Stomach smooth muscle (tissue), 2 donors: ENCODE results near the gene ITM2B.
A peak's percentile ranks its signal among the peaks of the same experiment; 100 is the strongest.

Source experiments
- H3K27ac ChIP-seq: one replicate; pipeline ENCODE4 v1.7.0; 2013; ENCODE audit warnings: mild to moderate bottlenecking, low read length, inconsistent platforms
- H3K27me3 ChIP-seq, 2 donors: one replicate each; pipeline ENCODE4 v1.7.0; 2013; ENCODE audit warnings: low read length in 2 of 2; ENCODE audit not compliant: insufficient read depth in 2 of 2, control insufficient read depth in 1 of 2
- H3K36me3 ChIP-seq, 2 donors: one replicate each; pipeline ENCODE4 v1.7.0; 2013; ENCODE audit warnings: low read length in 2 of 2; ENCODE audit not compliant: control insufficient read depth in 2 of 2, insufficient read depth in 2 of 2
- H3K4me1 ChIP-seq: one replicate; pipeline ENCODE4 v1.7.0; 2013; ENCODE audit warnings: low read length; ENCODE audit not compliant: control insufficient read depth, insufficient read depth
- H3K4me3 ChIP-seq, 2 donors: one replicate each; pipeline ENCODE4 v1.7.0; 2013; ENCODE audit warnings: low read length in 2 of 2
- H3K9ac ChIP-seq, 2 donors: one replicate each; pipeline ENCODE4 v1.7.0; 2013; ENCODE audit warnings: low read length in 2 of 2, mild to moderate bottlenecking in 1 of 2
- H3K9me3 ChIP-seq, 2 donors: one replicate each; pipeline ENCODE4 v1.7.0; 2013; ENCODE audit warnings: low read length in 2 of 2; ENCODE audit not compliant: control insufficient read depth in 2 of 2
- donor health status: healthy.
- donor health status: Pancreatic carcinoma.

ITM2B gene

DNA sequence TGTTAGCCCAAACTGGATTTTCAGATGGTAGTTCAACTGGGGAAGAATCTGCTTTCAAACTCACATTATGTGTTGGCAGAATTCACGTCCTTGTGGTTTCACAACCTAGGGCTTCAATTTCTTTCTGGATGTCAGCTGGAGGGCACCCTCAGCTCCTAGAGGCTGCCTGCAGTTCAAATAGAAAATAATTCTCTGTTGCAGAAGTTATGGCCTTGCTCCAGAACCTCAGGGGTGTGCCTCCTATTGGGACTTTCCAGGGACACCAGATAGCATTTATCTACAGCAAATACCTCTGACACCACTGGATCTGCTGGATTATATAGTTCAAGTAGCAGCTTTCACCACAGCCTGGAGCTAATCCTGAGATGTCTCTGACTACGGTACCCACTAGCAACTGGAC lies 58.7 kb downstream of the ITM2B start:
- no peak overlapping the region for H3K27ac ChIP-seq
- H3K27me3 ChIP-seq = no peaks in the 10 kb centered on the region
- H3K36me3 ChIP-seq = no peaks in the 10 kb centered on the region
- no peaks in the 10 kb centered on the region for H3K4me1 ChIP-seq
- H3K9me3 ChIP-seq = no peaks in the 10 kb centered on the region
- no peak overlapping the region for H3K9ac ChIP-seq
- no peak overlapping the region for H3K4me3 ChIP-seq

DNA sequence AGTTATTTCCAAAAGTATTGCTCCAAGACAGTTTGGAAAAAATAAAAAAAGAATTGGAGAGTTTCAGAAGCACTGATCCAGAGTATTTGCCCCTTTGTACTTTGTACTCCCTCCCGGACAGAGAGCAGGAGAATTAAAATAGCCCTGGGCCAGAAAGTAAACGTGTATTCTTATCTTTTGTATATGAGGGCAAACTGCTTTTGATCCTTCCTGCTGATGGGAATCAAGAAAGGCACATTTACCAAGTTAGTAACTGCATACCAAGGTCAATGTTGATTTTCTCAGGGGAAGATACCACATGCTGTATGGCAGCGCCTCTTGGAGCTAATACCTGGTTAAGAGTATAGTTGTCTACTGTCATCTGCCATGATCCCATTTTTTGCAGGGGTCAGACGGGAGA lies 59.6 kb downstream of the ITM2B start:
- Histone ChIP-seq H3K27me3 (no peaks in the 10 kb centered on the region), H3K9ac (no peak overlapping the region), H3K27ac (no peak overlapping the region), H3K36me3 (no peaks in the 10 kb centered on the region), H3K9me3 (no peaks in the 10 kb centered on the region), H3K4me3 (no peak overlapping the region), H3K4me1 (no peaks in the 10 kb centered on the region)

DNA sequence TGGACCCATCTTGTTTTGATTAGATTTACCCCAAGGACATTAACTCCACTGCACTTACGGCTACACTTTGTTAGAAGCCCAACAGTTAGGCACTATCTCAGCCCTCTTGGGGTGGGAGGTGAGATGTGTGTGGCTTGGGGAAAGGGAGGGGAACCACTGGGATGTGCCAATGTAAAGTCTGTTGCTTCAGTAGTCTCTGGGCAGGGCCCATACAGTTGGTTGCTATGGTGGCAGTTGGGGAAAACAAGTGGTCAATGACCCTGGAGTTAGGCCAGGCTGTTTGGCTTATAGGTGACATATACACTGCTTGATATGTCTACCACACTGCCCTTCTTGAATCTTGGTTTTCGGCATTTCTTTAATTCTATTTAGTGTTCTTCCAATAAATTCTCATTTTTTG lies 61.6 kb downstream of the ITM2B start:
- Histone ChIP-seq H3K27ac (no peak overlapping the region), H3K4me3 (no peak overlapping the region), H3K27me3 (no peaks in the 10 kb centered on the region), H3K9ac (no peak overlapping the region), H3K36me3 (no peaks in the 10 kb centered on the region), H3K9me3 (no peaks in the 10 kb centered on the region), H3K4me1 (no peaks in the 10 kb centered on the region)

DNA sequence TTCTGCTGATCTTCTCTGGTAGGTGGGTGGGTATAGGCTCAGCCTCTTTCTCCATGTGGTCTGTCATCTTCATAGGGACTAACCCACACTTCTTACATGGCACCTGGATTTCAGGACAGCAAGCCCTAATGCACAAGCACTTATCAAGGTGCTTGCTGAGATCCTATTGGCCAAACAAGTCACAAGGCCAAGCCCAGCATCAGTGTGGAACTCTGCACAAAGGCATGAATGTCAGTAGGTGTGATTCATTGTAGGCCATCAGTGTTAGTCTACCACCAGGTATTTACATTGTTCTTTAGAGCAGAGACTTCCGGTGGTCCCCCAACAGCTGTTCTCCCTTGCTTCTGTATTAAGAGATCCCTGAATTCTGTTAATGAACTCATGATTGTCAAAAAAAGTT lies 62.3 kb downstream of the ITM2B start:
- no peak overlapping the region for H3K9ac ChIP-seq
- H3K36me3 ChIP-seq = no peaks in the 10 kb centered on the region
- no peaks in the 10 kb centered on the region for H3K9me3 ChIP-seq
- no peaks in the 10 kb centered on the region for H3K27me3 ChIP-seq
- H3K4me3 ChIP-seq = no peak overlapping the region
- no peak overlapping the region for H3K27ac ChIP-seq
- H3K4me1 ChIP-seq = no peaks in the 10 kb centered on the region

DNA sequence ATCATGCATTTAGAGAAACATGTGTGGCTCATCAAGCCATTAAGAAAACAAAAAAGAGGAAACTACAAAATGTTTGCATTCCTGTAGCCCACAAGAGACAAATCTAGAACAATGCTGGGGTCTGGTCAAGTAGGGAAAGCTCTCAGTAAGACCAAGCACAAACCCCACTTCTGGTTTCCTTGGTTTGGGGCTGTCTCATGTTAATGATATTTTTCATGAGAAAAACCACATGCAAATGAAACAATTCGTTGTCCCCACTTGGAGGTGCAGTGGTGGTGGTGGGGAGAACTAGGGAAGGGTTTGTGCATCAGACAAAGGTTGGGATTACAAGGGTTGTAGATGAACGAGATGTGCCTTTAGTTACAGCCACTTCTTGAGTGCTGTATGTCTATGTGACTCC lies 63.5 kb downstream of the ITM2B start:
- Histone ChIP-seq H3K4me1 (no peaks in the 10 kb centered on the region), H3K27ac (no peak overlapping the region), H3K9me3 (no peaks in the 10 kb centered on the region), H3K4me3 (no peak overlapping the region), H3K9ac (no peak overlapping the region), H3K27me3 (no peaks in the 10 kb centered on the region), H3K36me3 (no peaks in the 10 kb centered on the region)

DNA sequence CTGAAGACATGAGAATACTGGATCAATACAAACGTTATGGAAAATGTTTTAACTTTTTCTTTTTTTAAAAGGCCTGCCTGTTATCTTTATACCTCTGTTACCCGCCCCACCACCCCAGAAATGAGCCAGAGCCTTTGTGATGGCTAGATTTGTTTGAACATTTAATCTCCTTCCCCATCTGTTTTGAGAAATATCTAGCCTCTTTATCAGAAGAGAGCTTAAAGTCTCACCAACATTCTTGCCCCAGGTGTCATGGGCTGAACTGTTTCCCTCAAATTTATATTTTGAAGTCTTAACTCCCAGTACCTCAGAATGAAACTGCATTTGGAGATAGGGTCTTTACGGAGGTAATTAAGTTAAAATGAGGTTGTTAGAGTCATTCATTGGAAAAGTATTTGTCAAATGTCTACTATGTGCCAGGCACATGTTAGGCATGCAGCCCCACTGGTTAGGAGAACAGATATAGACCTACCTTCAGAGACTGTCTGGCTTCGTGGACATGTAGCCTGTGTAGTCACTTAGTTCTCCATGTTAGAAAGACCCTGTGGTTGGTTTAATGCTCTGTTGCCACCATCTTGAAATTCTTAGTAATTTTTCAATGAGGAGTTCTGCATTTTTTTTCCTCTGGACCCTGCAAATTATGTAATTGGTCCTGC lies 64.3 kb downstream of the ITM2B start:
- H3K9ac ChIP-seq = no peak overlapping the region
- H3K9me3 ChIP-seq = no peaks in the 10 kb centered on the region
- H3K36me3 ChIP-seq = no peaks in the 10 kb centered on the region
- no peaks in the 10 kb centered on the region for H3K4me1 ChIP-seq
- no peaks in the 10 kb centered on the region for H3K27me3 ChIP-seq
- H3K27ac ChIP-seq = no peak overlapping the region
- no peak overlapping the region for H3K4me3 ChIP-seq

DNA sequence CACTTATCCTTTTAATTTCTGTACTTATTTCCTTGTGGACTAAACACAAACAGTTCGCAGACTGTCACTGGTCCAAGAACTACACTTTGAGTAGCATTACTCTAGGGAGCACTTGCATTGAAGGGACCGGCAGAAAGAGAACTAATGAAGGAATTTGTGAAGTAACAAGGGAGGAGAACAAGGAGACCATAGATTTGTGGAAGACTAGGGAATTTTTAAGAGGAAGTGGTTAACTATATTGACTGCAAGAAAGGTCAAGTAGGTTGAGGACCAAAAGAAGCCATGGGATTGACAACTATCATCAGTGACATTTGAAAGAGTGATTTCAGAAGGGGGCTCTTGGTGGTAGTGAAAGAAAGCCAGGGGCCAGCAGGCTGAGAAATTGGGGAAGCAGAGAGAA lies 66.6 kb downstream of the ITM2B start:
- Histone ChIP-seq H3K27me3 (no peaks in the 10 kb centered on the region), H3K4me3 (no peak overlapping the region), H3K36me3 (no peaks in the 10 kb centered on the region), H3K9ac (no peak overlapping the region), H3K9me3 (no peaks in the 10 kb centered on the region), H3K27ac (no peak overlapping the region), H3K4me1 (no peaks in the 10 kb centered on the region)

DNA sequence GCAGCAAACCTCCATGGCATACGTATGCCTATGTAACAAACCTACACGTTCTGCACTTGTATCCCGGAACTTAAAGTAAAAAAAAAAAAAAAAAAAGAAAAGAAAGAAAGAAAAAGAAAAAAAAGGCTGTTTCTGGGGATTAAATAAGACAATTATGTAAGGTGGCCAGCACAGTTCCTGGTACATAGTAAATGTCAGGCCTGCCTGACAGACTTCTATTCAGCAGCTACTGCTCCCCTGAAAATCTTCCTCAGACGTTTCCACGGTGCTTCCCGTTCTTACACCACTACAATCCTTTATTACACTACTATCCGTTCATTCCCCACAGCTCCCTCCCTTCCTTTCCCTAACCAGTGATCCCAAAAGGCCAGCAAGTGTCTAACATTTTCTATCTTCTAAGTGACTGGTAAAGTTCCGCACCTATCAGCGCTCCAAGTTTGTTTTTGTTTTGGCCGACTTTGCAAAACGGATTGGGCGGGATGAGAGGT lies 69.9 kb downstream of the ITM2B start:
- peak overlapping the region; percentile 99 for H3K27ac ChIP-seq
- peak overlapping the region; percentile 87 to 95 for H3K4me3 ChIP-seq
- peaks cover 3% of the 10 kb centered on the region for H3K4me1 ChIP-seq
- H3K27me3 ChIP-seq = no peaks in the 10 kb centered on the region
- no peaks in the 10 kb centered on the region for H3K36me3 ChIP-seq
- no peaks in the 10 kb centered on the region for H3K9me3 ChIP-seq
- peak overlapping the region; percentile 97 to 98 for H3K9ac ChIP-seq

DNA sequence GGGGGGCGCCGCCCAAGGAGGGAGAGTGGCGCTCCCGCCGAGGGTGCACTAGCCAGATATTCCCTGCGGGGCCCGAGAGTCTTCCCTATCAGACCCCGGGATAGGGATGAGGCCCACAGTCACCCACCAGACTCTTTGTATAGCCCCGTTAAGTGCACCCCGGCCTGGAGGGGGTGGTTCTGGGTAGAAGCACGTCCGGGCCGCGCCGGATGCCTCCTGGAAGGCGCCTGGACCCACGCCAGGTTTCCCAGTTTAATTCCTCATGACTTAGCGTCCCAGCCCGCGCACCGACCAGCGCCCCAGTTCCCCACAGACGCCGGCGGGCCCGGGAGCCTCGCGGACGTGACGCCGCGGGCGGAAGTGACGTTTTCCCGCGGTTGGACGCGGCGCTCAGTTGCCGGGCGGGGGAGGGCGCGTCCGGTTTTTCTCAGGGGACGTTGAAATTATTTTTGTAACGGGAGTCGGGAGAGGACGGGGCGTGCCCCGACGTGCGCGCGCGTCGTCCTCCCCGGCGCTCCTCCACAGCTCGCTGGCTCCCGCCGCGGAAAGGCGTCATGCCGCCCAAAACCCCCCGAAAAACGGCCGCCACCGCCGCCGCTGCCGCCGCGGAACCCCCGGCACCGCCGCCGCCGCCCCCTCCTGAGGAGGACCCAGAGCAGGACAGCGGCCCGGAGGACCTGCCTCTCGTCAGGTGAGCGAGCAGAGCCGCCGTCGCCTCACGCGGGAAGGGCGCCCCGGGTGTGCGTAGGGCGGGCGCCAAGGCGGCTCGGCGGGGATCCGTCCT lies 70.5 kb downstream of the ITM2B start, which contains the start of gene RB1:
TSS of gene RB1 (plus strand) at position 393 of the 784 bp plus-strand sequence. CDS start at position 555, 162 bp downstream.
- peak within 1 kb of the TSS; percentile 99 for H3K27ac ChIP-seq
- H3K4me1 ChIP-seq = peaks cover 3% of the 10 kb centered on the region
- H3K4me3 ChIP-seq = peak within 1 kb of the TSS; percentile 87 to 95
- no peaks in the 10 kb centered on the region for H3K36me3 ChIP-seq
- H3K9ac ChIP-seq = peak within 1 kb of the TSS; percentile 97 to 98
- no peaks in the 10 kb centered on the region for H3K9me3 ChIP-seq
- H3K27me3 ChIP-seq = no peaks in the 10 kb centered on the region

DNA sequence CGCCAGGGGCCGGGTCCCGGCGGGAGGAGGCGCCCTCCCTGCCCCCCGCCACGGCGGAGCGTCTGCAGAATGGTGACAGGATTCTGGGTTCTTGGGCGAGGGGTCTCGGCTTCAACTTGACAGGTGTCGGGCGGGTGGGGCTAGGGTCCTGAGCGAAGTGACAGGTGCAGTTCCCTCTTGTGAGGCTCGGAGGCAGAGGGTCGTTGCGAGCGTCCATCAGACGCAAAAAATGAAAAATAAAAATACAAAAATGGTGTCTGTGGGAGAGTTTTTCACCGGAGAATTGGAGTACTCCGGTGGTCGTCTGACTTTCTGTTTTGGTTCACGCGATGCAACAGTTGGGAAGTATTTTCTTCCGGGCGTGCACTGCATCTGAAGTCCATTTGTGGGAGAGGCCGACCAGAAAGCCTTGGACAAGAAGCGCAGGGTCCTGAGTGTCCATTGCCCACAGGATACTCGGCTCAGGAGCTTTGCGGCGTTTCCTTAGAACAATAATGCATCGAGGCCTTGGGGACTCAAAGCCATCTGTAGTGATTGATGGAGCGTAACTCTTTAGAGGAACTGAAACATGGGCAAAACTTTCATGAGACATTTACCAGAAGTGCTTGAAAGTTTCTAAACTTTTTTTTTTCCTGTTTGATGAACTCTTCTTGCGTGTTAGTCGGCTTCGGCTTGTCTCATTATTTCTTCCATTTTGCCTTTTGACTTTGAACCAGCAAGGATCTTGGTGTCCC lies 71.3 kb downstream of the ITM2B start:
- peak overlapping the region; percentile 77 to 97 for H3K9ac ChIP-seq
- H3K4me3 ChIP-seq = peak overlapping the region; percentile 87 to 95
- H3K36me3 ChIP-seq = no peaks in the 10 kb centered on the region
- H3K4me1 ChIP-seq = peaks cover 3% of the 10 kb centered on the region
- H3K27me3 ChIP-seq = no peaks in the 10 kb centered on the region
- peak overlapping the region; percentile 99 for H3K27ac ChIP-seq
- no peaks in the 10 kb centered on the region for H3K9me3 ChIP-seq
